WTC11 (cell line): ENCODE data around the gene RPP38.

ENCODE experiments used
- CTCF ChIP-seq: fragments of 200-600 bp; IDR thresholded peaks from 2 replicates; pipeline ENCODE4 v1.8.0; 2022; ENCODE audit warnings: antibody characterized with exemption
- ESRRA ChIP-seq: sonication (generic); formaldehyde crosslinking; IDR thresholded peaks from 2 replicates; pipeline ENCODE4 v1.8.1; 2022; ENCODE audit warnings: mild to moderate bottlenecking, missing genetic modification reagents, borderline replicate concordance
- IRF2 ChIP-seq: sonication (generic); formaldehyde crosslinking; IDR thresholded peaks from 2 replicates; pipeline ENCODE4 v1.8.0; 2022; ENCODE audit warnings: low read depth, missing genetic modification reagents, borderline replicate concordance
- SMAD3 ChIP-seq: sonication (generic); formaldehyde crosslinking; IDR thresholded peaks from 2 replicates; pipeline ENCODE4 v1.8.0; 2022; ENCODE audit warnings: missing genetic modification reagents, mild to moderate bottlenecking, borderline replicate concordance

- TF ChIP-seq ESRRA (CRISPR knock-in tag) (no peak), CTCF (no peak), SMAD3 (CRISPR knock-in tag) (no peak), IRF2 (CRISPR knock-in tag) (no peak)
Measured at GRCh38 chr10:15140698-15141097, 43.5 kb downstream of the RPP38 start.
